Activated naive CD4-positive, alpha-beta T cell treated with anti-CD3 and anti-CD28 coated beads, Interleukin-2, amount 50 U/mL, for 24 hours (primary cell): ENCODE results near the gene CITED4.

Experiments
- H3K27ac Mint-ChIP-seq: one replicate; pipeline ENCODE4 v1.8.0; 2021; ENCODE audit warnings: mild to moderate bottlenecking, mixed read lengths
- H3K27me3 Mint-ChIP-seq: one replicate; pipeline ENCODE4 v1.8.0; 2021; ENCODE audit warnings: mixed read lengths
- H3K36me3 Mint-ChIP-seq: one replicate; pipeline ENCODE4 v1.8.0; 2021; ENCODE audit warnings: mixed read lengths
- H3K4me1 Mint-ChIP-seq: one replicate; pipeline ENCODE4 v1.8.0; 2021; ENCODE audit warnings: mixed read lengths
- H3K4me3 Mint-ChIP-seq: one replicate; pipeline ENCODE4 v1.8.0; 2021; ENCODE audit warnings: mild to moderate bottlenecking, mixed read lengths
- H3K9me3 Mint-ChIP-seq: one replicate; pipeline ENCODE4 v1.8.0; 2021; ENCODE audit warnings: mixed read lengths

Gene CITED4

DNA sequence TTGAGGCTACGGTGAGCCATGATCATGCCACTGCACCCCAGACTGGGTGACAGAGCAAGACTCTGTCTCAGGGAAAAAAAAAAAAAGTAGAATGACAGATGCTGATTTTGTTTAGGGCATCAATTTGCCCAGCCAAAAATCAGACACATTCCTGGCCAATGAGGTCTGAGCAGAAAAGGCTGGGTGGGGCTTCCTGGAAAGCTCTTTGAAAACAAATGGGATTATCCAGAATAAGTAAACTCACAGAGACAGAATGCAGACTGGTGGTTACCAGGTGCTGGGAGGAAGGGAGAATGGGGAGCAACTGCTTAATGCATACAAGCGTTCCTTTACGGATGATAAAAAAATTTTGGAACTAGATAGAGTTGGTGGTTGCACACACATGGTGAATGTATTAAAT is 10.1 kb upstream of the CITED4 start:
- Mint-ChIP-seq H3K4me1 (peaks cover 28% of the 10 kb centered on the region), H3K9me3 (peaks cover 5% of the 10 kb centered on the region), H3K36me3 (peaks cover 4% of the 10 kb centered on the region), H3K4me3 (no peak overlapping the region), H3K27me3 (no peaks in the 10 kb centered on the region), H3K27ac (no peak overlapping the region)

DNA sequence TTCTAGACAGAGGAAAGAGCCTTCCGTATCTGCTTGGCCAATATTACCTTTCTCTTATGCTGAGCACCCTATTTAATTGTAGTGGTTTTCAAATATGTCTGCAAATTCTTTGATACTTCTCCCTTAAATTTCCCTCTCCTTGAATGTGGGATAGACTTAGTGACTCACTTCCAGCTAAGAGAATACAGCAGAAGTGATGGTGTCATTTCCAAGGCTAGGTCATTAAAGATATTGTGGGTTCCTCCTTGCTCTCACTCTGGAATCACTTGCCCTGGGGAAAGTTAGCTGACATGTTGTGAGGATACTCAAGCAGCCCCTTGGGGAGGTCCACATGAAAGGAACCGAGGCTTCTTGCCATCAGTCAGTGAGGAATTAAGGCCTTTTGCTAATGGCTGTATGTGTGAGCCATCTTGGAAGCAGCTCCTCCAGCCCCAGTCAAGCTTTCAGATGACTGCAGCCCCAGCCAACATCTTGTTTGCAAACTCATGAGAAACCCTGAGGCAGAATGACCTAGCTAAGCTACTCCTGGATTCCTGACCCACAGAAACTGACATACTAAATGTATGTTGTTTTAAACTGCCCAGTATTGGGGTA is 8.1 kb upstream of the CITED4 start:
- Mint-ChIP-seq H3K4me1 (peaks cover 8% of the 10 kb centered on the region), H3K27me3 (no peaks in the 10 kb centered on the region), H3K9me3 (no peaks in the 10 kb centered on the region), H3K36me3 (peaks cover 1% of the 10 kb centered on the region), H3K27ac (no peak overlapping the region), H3K4me3 (no peak overlapping the region)

DNA sequence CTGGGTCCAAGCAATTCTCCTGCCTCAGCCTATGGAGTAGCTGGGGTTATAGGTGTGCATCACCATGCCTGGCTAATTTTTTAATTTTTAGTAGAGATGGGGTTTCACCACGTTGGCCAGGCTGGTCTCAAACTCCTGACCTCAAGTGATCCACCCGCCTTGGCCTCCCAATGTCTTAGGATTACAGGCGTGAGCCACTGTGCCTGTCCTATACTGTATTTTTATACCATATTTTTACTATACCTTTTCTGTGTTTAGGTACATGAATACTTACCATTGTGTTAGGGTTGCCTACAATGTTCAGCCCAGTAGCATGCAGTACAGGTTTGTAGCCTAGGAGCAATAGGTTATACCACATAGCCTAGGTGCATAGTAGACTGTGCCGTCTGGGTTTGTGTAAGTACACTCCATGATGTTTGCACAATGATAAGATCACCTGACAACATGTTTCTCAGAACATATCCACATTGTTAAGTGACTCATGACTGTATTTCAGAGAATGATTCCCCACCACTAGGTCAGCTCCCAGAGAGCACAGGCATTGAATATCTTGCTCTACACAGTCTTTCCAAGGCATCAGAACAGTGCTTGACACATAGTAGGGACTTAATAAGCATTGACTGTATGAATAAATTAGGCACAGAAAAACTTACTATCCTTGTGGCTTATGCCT is 6.0 kb upstream of the CITED4 start:
- H3K9me3 Mint-ChIP-seq = no peaks in the 10 kb centered on the region

DNA sequence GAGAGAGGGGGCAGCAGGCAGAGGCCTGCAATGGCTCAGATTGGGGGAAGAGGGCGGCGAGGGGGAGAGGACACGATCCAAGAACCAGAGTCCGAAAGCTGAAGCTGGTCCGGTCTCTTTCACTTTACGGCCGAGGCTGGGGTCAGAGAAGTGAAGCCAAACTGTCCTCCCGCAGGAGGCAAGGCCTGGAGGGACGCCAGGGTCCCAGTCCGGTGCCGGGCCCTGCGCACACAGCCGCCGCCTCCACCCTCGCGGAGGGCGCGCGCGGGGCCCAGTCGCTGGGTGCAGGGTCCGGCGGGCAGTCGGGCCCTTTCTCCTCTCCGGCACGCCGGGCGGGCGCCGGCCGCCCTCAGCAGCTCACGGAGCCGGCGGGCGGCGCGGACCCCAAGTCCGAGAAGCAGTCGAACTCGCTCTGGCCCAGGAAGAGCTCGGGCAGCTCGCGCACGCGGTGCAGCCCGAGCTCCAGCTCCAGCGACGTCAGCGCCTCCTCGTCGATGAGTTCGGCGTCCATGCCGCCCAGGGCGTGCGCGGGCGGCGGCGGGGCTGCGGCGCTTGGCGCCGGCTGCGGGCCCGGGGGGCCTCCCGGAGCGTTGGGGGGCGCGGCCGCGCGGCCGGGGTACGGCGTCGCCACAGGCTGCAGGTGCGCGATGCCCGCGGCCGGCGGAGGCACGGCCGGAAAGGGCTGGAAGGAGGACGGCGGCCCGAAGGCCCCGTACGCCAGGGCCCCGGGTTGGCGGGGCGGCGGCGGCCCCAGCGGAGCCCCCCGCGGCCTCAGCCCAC is 749 bp downstream of the CITED4 start:
- Mint-ChIP-seq H3K27ac (peak overlapping the region; percentile 79), H3K4me1 (peaks cover 12% of the 10 kb centered on the region), H3K36me3 (no peaks in the 10 kb centered on the region), H3K9me3 (no peaks in the 10 kb centered on the region), H3K4me3 (peak overlapping the region; percentile 88), H3K27me3 (no peaks in the 10 kb centered on the region)

More for the DNA sequence above, 6.0 kb upstream of the CITED4 start:
- peaks cover 1% of the 10 kb centered on the region for H3K36me3 Mint-ChIP-seq
- no peak overlapping the region for H3K4me3 Mint-ChIP-seq
- H3K27me3 Mint-ChIP-seq = no peaks in the 10 kb centered on the region
- no peak overlapping the region for H3K27ac Mint-ChIP-seq
- H3K4me1 Mint-ChIP-seq = peaks cover under 1% of the 10 kb centered on the region

DNA sequence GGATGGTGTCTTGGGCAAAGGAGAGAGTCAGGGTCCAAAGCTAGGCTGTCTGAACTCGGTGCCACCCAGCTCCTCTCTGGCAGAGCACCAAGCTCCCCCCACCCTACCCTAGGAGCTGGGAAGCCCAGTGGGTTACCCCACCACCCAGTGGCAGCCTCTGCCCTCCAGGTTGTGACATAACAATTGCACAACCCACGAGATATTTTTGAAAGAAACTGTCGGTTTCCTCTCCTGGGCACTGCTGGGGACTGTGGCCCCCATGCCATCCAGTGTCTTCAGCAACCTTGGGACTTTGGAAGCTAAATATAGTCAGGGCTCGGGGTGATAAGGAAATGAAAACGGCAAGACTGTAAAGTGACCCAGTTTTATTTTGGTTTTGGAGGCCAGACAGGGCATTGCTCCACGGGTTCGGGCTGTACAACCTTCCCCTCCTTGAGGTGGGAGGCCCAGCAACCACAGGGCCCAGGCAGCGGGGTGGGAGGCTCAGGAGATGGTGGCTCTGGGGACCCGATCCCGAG is 1.4 kb downstream of the CITED4 start:
- Mint-ChIP-seq H3K9me3 (no peaks in the 10 kb centered on the region), H3K27me3 (no peaks in the 10 kb centered on the region), H3K4me3 (peak overlapping the region; percentile 88), H3K27ac (peak overlapping the region; percentile 79), H3K4me1 (peaks cover 12% of the 10 kb centered on the region), H3K36me3 (no peaks in the 10 kb centered on the region)

DNA sequence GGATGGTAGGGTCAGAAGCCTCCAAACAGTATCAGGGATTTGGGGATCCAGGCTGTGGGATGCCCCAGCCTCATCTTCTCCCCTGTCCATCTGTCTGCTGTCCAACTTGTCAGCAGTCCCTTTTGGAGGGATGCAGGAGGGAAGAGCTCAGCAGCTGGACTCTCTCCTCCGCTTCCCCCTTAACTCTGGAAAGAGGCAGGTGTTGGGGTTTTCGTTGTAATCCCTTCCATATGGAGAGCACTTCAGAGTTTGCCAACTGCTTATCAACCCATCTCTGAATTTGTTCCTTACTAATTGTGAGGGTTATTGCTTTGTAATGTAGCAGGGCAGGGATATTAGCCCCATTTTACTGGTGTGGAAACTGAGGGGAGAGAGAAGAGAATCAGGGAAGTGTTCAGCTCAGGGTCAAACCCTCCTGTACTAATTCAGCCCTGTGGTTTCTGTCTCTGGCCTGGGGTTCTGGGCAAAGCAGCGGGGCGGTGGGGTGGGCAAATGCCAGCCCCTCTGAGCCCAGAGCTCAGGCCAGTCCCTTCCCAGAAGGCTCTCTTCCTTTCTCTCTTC is 3.2 kb downstream of the CITED4 start:
- H3K9me3 Mint-ChIP-seq = no peaks in the 10 kb centered on the region
- no peaks in the 10 kb centered on the region for H3K27me3 Mint-ChIP-seq
- no peak overlapping the region for H3K27ac Mint-ChIP-seq
- no peaks in the 10 kb centered on the region for H3K36me3 Mint-ChIP-seq
- H3K4me1 Mint-ChIP-seq = peaks cover 12% of the 10 kb centered on the region
- no peak overlapping the region for H3K4me3 Mint-ChIP-seq

DNA sequence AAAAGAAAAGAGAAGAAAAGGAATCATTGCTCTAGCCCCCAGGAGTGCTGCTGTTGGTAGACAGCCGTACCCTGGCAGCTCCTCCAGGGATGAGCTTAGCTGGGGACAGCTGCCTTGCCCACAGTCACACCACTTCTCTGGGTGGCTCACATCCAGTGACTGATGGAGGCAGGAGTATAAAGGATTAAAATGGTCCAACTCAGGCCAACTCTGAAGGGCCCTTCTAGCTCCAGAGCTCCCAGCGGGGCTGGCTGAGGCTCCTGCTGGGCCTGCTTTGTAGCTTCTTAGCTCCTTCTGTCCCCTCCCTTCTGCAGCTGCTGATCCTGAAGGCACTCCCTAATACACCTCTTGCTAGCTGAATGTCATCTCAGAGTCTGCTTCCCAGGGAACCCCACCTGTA is 4.4 kb downstream of the CITED4 start:
- H3K36me3 Mint-ChIP-seq = no peaks in the 10 kb centered on the region
- H3K4me1 Mint-ChIP-seq = peaks cover 9% of the 10 kb centered on the region
- no peak overlapping the region for H3K4me3 Mint-ChIP-seq
- no peaks in the 10 kb centered on the region for H3K27me3 Mint-ChIP-seq
- no peaks in the 10 kb centered on the region for H3K9me3 Mint-ChIP-seq
- H3K27ac Mint-ChIP-seq = no peak overlapping the region

DNA sequence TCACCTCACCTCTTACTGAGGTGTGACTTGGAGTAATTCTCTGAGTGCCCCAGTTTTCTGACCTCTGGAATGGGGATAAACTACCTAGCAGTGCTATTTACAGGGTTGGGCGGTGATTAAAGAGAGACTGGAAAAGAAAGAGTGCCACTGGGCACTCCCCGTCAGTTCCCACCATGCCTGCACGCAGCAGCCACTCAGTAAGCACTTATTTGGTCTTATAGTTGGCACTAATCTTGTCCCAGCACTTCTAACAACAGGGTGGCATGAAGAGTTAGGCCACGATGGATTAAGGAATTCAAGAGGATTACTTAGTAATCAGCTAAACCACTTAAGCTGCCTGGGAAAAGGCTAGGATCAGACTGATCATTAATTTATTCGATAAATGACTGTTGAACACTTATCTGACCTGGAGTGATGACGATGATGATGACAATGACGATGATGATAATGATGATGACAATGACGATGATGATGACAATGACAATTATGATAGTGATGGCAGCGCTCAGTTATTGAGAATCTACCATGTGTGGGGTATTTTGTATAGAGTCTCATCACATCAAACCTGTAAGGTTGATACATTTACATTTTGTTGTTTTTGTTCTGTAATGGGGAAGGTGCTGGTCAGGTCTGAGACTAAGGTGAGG is 5.4 kb downstream of the CITED4 start:
- no peaks in the 10 kb centered on the region for H3K36me3 Mint-ChIP-seq
- no peak overlapping the region for H3K4me3 Mint-ChIP-seq
- H3K27me3 Mint-ChIP-seq = no peaks in the 10 kb centered on the region
- H3K27ac Mint-ChIP-seq = no peak overlapping the region
- peaks cover 5% of the 10 kb centered on the region for H3K4me1 Mint-ChIP-seq
- H3K9me3 Mint-ChIP-seq = no peaks in the 10 kb centered on the region

DNA sequence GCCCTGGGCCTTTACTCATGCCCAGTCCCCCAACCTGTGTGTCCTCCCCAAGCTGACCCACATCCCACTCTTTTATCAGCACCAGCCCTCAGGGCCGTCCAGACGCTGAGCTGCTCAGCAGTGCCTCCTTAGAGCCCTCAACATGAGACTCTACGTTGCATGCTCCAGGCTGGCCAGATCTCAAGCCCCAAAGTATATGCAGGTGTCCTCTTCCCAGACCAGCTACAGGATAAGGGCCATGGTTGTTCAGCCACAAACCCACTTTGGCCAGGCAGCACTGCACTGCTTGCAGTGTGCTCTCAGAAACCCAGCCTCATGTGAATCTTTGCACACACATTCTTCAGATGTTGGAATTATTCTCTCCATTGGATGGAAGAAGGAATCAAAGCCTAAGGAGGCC is 6.0 kb downstream of the CITED4 start:
- H3K27me3 Mint-ChIP-seq = no peaks in the 10 kb centered on the region
- H3K27ac Mint-ChIP-seq = no peak overlapping the region
- H3K4me3 Mint-ChIP-seq = no peak overlapping the region
- no peaks in the 10 kb centered on the region for H3K9me3 Mint-ChIP-seq
- H3K36me3 Mint-ChIP-seq = no peaks in the 10 kb centered on the region
- peaks cover 5% of the 10 kb centered on the region for H3K4me1 Mint-ChIP-seq

DNA sequence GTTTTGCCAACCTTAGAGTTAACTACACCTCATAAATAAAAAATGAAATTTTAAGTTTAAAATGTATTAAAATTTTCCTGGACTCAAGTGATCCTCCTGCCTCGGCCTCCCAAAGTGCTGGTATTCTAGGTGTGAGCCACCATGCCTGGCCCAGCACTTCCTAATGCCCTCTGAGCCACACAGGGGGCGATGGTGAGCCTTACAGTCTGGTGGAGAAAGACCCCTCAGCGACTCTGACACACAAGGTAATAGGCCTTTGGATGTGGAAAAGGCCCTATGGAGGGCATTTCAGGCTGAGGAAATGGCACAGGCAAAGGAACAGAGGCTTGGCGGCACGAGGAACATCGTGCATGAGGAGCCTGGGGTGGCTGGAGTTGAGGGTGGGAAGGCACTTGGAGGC is 6.7 kb downstream of the CITED4 start:
- Mint-ChIP-seq H3K27me3 (no peaks in the 10 kb centered on the region), H3K27ac (no peak overlapping the region), H3K4me1 (no peaks in the 10 kb centered on the region), H3K9me3 (no peaks in the 10 kb centered on the region), H3K36me3 (no peaks in the 10 kb centered on the region), H3K4me3 (no peak overlapping the region)

DNA sequence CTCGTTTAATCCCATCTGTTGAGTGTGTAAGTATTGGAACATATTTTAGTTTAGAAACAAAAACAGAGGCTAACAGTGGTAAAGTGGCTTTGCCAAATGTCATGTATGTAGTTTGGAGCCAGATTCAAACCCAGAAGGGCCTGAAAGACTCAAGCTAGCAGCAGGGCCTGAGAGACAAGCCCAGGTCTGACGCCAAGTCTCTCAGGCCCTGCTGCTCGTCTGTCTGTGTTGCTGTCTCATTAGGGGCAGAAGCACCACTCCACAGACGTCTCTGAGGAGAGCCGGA is 8.3 kb downstream of the CITED4 start:
- no peaks in the 10 kb centered on the region for H3K9me3 Mint-ChIP-seq
- H3K4me1 Mint-ChIP-seq = peaks cover 8% of the 10 kb centered on the region
- H3K27ac Mint-ChIP-seq = no peak overlapping the region
- H3K4me3 Mint-ChIP-seq = no peak overlapping the region
- no peaks in the 10 kb centered on the region for H3K27me3 Mint-ChIP-seq
- H3K36me3 Mint-ChIP-seq = no peaks in the 10 kb centered on the region

DNA sequence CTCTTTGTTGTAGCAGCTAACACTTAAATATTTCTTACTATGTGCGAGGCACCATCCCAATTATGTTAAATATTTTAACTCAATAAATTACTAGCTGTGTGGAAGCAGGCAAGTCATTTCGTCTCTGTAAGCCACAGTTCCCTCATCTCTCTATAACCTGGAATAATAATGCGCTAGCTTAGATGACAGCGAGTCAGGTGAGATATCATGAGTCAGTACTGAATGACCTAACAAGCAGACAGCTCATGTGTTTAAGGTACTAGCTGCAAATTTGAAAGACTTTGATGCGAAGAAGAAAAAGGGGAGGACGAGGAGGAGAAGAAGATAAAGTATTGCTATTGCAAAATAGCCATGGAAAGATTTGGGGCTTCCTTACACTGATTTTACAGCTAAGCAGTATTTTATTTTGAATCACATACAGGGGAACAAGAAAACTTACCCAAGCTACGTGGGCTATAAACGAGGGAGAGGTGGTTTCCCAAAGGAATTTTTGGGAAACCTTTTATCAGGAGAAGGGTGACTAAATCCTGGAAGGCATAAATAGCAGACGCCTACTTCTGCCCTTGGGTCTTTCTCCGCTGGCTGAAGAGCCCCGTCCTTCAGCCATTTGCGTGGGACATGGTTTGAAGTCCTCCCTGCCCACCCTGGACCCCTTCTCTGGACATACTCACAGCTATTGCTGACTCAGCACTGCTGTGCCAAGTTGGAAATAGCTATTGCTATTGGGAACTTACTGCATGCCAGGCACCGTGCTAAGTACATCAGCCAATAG is 8.9 kb downstream of the CITED4 start:
- peaks cover 10% of the 10 kb centered on the region for H3K4me1 Mint-ChIP-seq
- H3K36me3 Mint-ChIP-seq = no peaks in the 10 kb centered on the region
- H3K4me3 Mint-ChIP-seq = no peak overlapping the region
- H3K9me3 Mint-ChIP-seq = no peaks in the 10 kb centered on the region
- H3K27ac Mint-ChIP-seq = no peak overlapping the region
- H3K27me3 Mint-ChIP-seq = no peaks in the 10 kb centered on the region

DNA sequence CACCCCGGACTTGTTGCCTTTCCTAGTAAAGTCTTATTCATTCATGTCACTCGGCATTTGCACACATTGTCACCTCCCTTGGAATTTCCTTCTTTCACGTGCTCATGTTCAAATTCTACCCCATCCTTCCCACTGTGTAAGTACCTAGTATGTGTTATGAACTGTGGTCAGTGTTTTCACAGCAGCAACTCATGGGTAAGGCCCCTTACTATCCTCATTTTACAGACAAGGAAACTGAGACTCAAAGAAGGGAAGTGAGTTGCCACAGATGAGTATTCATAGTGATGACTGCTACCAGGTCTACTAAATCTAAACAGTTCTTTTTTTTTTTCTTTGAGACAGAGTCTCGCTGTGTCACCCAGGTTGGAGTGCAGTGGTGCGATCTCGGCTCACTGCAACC is 10.5 kb downstream of the CITED4 start:
- H3K4me1 Mint-ChIP-seq = peaks cover 10% of the 10 kb centered on the region
- H3K4me3 Mint-ChIP-seq = no peak overlapping the region
- no peaks in the 10 kb centered on the region for H3K9me3 Mint-ChIP-seq
- no peaks in the 10 kb centered on the region for H3K27me3 Mint-ChIP-seq
- H3K27ac Mint-ChIP-seq = no peak overlapping the region
- H3K36me3 Mint-ChIP-seq = no peaks in the 10 kb centered on the region

DNA sequence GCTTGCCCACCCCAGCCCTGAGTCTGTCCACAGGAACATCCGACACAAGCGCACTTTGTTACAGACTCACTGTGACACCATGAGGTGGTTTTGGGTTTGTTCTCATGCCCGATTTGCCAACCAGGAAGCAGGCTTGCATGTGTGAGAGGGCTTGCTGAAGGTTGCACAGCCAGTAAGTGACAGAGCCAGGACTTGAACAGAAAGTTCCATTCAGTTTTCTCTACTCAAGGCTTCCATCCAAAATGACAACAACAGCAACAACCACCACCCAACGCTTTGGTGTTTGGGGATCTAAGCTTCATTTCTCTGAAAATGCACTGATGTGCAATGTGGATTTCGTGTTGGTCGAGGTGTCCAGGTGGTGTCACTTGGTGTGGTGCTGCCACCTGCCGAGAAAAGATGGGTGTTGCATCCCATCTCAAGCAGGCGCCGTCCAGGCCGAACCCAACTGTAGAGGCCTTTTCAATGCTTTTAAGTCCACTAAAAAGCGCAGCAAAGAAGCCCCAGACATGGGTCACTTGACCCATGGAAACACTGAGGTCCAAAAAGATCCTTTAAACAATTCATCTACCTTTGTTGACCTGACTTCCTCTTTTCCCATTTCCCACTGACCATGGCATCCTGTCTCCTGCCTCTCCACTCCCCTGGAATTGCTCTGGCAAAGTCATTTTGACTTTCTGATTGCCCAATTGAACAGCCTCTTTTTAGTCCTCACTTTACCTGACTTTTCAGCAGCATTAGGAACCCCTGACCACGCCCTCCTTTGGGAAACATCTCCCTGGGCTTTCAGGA is 12.2 kb downstream of the CITED4 start:
- peak overlapping the region; percentile 31 for H3K4me3 Mint-ChIP-seq
- no peak overlapping the region for H3K27ac Mint-ChIP-seq
- H3K36me3 Mint-ChIP-seq = no peaks in the 10 kb centered on the region
- no peaks in the 10 kb centered on the region for H3K9me3 Mint-ChIP-seq
- H3K4me1 Mint-ChIP-seq = peaks cover 18% of the 10 kb centered on the region
- H3K27me3 Mint-ChIP-seq = no peaks in the 10 kb centered on the region
